Measurements from ENCODE around the gene ATP5ME.

The ATP5ME gene

GRCh38 chr4:626201-627091 lies 47.6 kb downstream of the ATP5ME start:
- no peak for TF ChIP-seq CTCF (IDR thresholded peaks at IDR 0.05; ENCODE audit: low read depth, low read length)
- no peak overlapping the region for H3K4me3 ChIP-seq (ENCODE audit: low read depth, low read length)

GRCh38 chr4:625631-626161 lies 48.4 kb downstream of the ATP5ME start:
- TF ChIP-seq CTCF (IDR thresholded peaks at IDR 0.05; ENCODE audit: low read depth, low read length), result no peak

DNA sequence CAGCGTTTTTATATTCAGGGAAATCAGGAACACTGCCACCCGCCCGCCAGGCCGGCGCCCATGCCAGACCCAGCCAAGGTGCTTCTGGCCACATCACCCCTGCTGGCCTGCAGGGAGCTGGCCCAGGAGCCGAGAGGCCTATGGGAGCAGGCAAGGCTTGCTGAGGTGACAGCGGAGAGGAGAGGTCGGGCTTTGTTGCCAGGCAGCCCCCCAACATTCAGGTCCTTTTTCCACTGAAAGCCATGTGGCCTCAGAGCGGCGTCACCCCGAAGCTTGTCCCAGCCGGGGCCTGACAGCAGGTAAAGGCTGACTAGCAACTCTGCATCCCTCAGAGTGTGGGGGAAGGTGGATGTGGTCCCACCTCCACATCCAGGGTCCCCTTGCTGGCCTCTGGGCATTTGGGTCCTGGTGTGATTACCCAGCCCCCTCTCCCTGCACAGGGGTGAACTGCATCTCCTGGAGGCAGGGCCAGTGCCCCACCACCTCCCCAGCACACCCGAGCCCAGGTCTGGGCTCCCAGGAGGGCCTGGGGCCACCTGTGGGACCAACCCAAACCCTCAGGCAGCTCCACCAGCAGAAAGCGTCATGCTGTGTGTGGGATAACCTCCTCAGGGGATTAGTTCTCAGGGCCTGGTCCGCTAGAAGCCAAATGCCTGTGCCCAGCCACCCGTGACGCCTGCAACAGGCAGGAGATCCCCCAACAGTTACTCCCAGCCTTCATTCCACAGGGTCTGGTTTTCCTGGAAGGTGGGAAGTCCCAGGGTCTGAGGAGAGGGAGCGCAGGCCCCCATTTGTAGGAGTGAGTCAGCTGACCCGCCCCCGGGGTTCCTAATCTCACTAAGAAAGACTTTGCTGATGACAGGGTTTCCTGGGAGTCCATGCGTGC lies 49.1 kb downstream of the ATP5ME start, which contains the start of gene PDE6B:
Gene PDE6B (plus strand): TSS at position 869 of the 886 bp plus-strand sequence. CDS start 54 bp downstream, outside the sequence.
- TF ChIP-seq CTCF (IDR thresholded peaks at IDR 0.05; ENCODE audit: low read depth, low read length), result no peak
- no peak within 1 kb of the TSS for H3K4me3 ChIP-seq (ENCODE audit: low read depth, low read length)

More at GRCh38 chr4:625631-626161, 48.4 kb downstream of the ATP5ME start:
- H3K4me3 ChIP-seq (ENCODE audit: low read depth, low read length), result no peak overlapping the region

- no peak for TF ChIP-seq CTCF (IDR thresholded peaks at IDR 0.05; ENCODE audit: low read depth, low read length)
- no peak overlapping the region for H3K4me3 ChIP-seq (ENCODE audit: low read depth, low read length)
These were observed 50.0 kb downstream of the ATP5ME start for GRCh38 chr4:623914-624566.

DNA sequence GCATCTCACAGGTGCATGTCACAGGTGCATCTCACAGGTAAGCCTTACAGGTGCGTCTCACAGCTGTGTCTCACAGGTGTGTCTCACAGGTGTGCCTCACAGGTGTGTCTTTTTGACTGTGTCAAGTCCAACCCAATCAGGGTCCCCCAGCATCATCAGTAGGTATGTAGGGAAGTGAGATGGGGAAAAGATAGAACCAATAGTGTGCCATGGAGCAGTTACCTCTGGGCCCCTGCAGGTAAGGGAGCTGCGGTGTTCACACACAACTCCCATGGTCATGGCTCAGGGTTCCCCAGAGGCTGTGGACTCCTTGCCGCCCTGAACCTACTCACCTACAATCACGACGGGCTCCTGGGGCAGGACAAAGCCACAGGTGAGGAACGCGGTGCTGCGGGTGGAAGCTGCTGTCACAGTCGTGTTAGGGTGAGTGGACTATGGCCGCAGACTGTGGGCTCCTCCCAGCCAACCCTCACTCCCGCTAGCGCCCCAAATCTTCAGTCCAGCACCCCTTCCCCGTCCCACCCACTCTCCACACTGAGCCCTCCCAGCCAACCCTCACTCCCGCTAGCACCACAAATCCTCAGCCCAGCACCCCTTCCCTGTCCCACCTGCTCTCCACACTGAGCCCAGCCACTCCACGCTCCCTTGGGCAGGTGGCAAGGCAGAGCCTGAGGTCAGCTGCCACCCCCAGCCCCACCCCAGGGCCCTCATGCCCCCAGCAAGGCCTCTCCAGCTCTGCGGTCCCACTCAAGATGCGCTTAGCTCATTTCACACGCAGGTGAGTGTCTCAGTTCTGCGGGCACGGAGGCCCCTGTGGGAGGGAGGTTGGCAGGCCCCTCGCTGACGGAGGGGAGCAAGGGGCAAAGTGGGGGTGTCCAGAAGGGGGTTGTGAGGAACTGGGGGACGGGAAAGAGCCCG lies 50.8 kb downstream of the ATP5ME start:
- TF ChIP-seq CTCF (IDR thresholded peaks at IDR 0.05; ENCODE audit: low read depth, low read length), result no peak
- no peak overlapping the region for H3K4me3 ChIP-seq (ENCODE audit: low read depth, low read length)
